Dermis blood vessel endothelial cell (primary cell): ENCODE data around the gene C2CD4C. TPM values are rescaled to one million over a fixed set of nuclear protein-coding genes. Genes with fewer than 3 reads are reported as not detected.
"Not testable (repeated sequence)": the region's sequence is repeated elsewhere in the genome, so short reads cannot be mapped to it uniquely, and the experiment has no call there.

Source experiments
- DNase-seq: peaks from one replicate; pipeline ENCODE4 v3.0.0; 2010
- total RNA-seq: library from RNA; depleted of rRNA; stranded (reverse); fragments of >200 nt; gene quantifications from 2 replicates; pipeline ENCODE4 v1.2.3, GENCODE V29; 2014

C2CD4C gene
- 1.9 and 5.9 TPM in 2 replicates for total RNA-seq

GRCh38 chr19:408902-409515 is at the start of gene C2CD4C:
TSS of gene C2CD4C (minus strand) at chr19:409147. CDS start at chr19:408361, 786 bp downstream.
- DNase-seq: peak; percentile 27

- no peak for DNase-seq
Measured at GRCh38 chr19:458091-459042, 49.4 kb upstream of the C2CD4C start.

GRCh38 chr19:457636-458035 is 48.7 kb upstream of the C2CD4C start:
- DNase-seq: no peak

- no peak for DNase-seq
Measured at GRCh38 chr19:456547-457110, 47.7 kb upstream of the C2CD4C start.

GRCh38 chr19:455851-456546 is 47.1 kb upstream of the C2CD4C start:
- no peak for DNase-seq

- DNase-seq: no peak
Measured at GRCh38 chr19:455031-455705, 46.2 kb upstream of the C2CD4C start.

GRCh38 chr19:453606-454005 is 44.7 kb upstream of the C2CD4C start:
- no peak for DNase-seq

- no peak for DNase-seq
Measured at GRCh38 chr19:452829-453228, 43.9 kb upstream of the C2CD4C start.

GRCh38 chr19:450912-451481 is 42.0 kb upstream of the C2CD4C start:
- DNase-seq: not testable (repeated sequence)

GRCh38 chr19:449916-450315 is 41.0 kb upstream of the C2CD4C start:
- DNase-seq: no peak

GRCh38 chr19:447816-448560 is 39.0 kb upstream of the C2CD4C start:
- DNase-seq: no peak

- DNase-seq: no peak
Measured at GRCh38 chr19:447064-447426, 38.1 kb upstream of the C2CD4C start.

- no peak for DNase-seq
Measured at GRCh38 chr19:444677-445210, 35.8 kb upstream of the C2CD4C start.

GRCh38 chr19:443005-443404 is 34.1 kb upstream of the C2CD4C start:
- no peak for DNase-seq

GRCh38 chr19:442085-442484 is 33.1 kb upstream of the C2CD4C start:
- DNase-seq: no peak

- DNase-seq: peak; percentile 30
Measured at GRCh38 chr19:441213-441836, 32.4 kb upstream of the C2CD4C start.

GRCh38 chr19:440391-441212 is 31.7 kb upstream of the C2CD4C start:
- DNase-seq: no peak

GRCh38 chr19:439167-439900 is 30.4 kb upstream of the C2CD4C start:
- DNase-seq: no peak

- DNase-seq: no peak
Measured at GRCh38 chr19:438416-438958, 29.5 kb upstream of the C2CD4C start.
